Measurements from ENCODE around the gene LANCL2. TPM values are rescaled to one million over a fixed set of nuclear protein-coding genes. Genes with fewer than 3 reads are reported as not detected.

The LANCL2 gene
- total RNA-seq, 1 experiment from 2014 or later = 26.4 TPM

DNA sequence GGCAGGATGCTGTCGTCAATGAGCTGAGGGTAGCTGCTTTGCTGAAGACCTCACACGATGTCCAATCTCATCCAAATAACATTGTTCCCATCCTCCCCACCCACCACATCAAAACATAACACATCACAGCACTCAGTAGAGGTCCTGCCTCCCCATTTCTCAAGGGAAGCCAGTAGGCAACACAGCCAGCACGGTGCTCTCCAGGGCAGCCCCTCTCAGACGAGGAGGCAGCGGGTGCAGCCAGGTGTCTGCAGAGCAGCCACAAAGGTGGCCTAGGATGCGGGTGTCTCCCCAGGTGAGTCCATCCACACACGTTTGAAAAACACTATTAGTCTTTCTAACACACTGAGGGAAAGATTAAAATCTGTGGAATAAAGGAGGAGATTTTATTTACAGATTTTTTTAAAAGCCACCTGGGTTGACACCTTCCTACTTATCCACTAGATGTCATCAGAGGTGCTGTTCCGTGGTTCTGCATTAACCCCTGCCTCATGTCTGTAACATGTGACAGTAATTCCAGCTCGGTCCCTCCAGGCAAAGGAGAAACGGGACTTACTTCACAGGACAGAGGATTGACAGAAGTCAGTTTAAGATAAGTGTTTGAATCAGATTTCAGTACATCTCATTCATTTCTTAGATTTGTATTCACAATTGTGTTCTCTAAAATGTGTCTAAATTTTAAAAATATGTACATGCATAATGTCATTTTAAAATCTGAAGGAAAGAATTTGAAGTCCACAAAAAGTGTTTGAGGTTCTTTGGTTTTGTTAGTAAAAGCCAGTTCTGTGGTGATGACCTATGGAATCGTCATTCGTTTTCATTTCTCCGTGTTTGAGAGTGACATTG, 68.0 kb downstream of the LANCL2 start:
- Histone ChIP-seq H3K27me3 (ENCODE audit: insufficient read depth, low read length) (no peaks in the 10 kb centered on the region), H3K4ac (ENCODE audit: low read depth, low read length) (no peak overlapping the region), H2BK120ac (ENCODE audit: low read depth, low read length, poor library complexity, severe bottlenecking) (no peak overlapping the region), H2BK12ac (ENCODE audit: insufficient read length, low read depth, low read length) (no peak overlapping the region), H3K9ac (ENCODE audit: extremely low read depth, insufficient read length, low read length) (no peak overlapping the region), H2BK5ac (ENCODE audit: insufficient read length, low read length) (no peak overlapping the region), H3K23ac (ENCODE audit: insufficient read length, low read depth, low read length) (no peak overlapping the region), H4K20me1 (ENCODE audit: control insufficient read depth, insufficient read depth, insufficient read length) (no peaks in the 10 kb centered on the region), H3K79me2 (ENCODE audit: insufficient read depth, low read length) (no peaks in the 10 kb centered on the region), H3K9me3 (ENCODE audit: control insufficient read depth, low read depth, low read length) (no peaks in the 10 kb centered on the region), H2AFZ (ENCODE audit: low read length) (no peak overlapping the region), H2BK15ac (ENCODE audit: low read depth, low read length) (no peak overlapping the region), H3K4me2 (ENCODE audit: insufficient read depth, insufficient read length, low read length) (no peak overlapping the region), H3K79me1 (ENCODE audit: insufficient read depth, low read depth, low read length, poor library complexity, severe bottlenecking) (no peaks in the 10 kb centered on the region), H3K27ac (ENCODE audit: insufficient read length, low read depth, low read length) (no peak overlapping the region), H3K14ac (ENCODE audit: insufficient read depth, low read length) (no peak overlapping the region), H3K23me2 (ENCODE audit: insufficient read length, low read depth, low read length, poor library complexity, severe bottlenecking) (no peaks in the 10 kb centered on the region), H4K5ac (ENCODE audit: insufficient read length, low read depth, low read length) (no peak overlapping the region), H4K8ac (replicated peaks; ENCODE audit: insufficient read length, low read depth, low read length) (no peak overlapping the region), H3T11ph (ENCODE audit: low read length) (no peak overlapping the region), H3K4me1 (ENCODE audit: insufficient read depth, low read length) (no peaks in the 10 kb centered on the region), H2AK5ac (ENCODE audit: insufficient read length, low read length) (no peak overlapping the region), H2BK20ac (ENCODE audit: low read depth, low read length, poor library complexity, severe bottlenecking) (no peak overlapping the region), H4K91ac (ENCODE audit: insufficient read length, low read depth, low read length) (no peak overlapping the region), H3K56ac (ENCODE audit: insufficient read length, low read depth, low read length) (no peak overlapping the region), H3K18ac (ENCODE audit: insufficient read length, low read depth, low read length) (no peak overlapping the region)
- WGBS (ENCODE audit: extremely low coverage, insufficient read length, low lambda C conversion rate) = no CpG with 5 or more reads among the region's 13 CpGs
- H3K9me3 Mint-ChIP-seq = no peaks in the 10 kb centered on the region
- H3K36me3 Mint-ChIP-seq (ENCODE audit: insufficient read depth in 1 of 3, low read depth in 3 of 3) = no peaks in the 10 kb centered on the region
- 0 out of 7 replicates have a peak overlapping the region, but pooled peaks of 1 of the 3 experiments have one; percentile 23 for H3K27ac Mint-ChIP-seq
- peaks cover 6 to 7% of the 10 kb centered on the region in 2 experiments; a peak in 3 of 4 replicates for H3K4me1 Mint-ChIP-seq
- no peak overlapping the region for H3K4me3 Mint-ChIP-seq
- DNase-seq = no peak
- TF ChIP-seq, protein P1, sequence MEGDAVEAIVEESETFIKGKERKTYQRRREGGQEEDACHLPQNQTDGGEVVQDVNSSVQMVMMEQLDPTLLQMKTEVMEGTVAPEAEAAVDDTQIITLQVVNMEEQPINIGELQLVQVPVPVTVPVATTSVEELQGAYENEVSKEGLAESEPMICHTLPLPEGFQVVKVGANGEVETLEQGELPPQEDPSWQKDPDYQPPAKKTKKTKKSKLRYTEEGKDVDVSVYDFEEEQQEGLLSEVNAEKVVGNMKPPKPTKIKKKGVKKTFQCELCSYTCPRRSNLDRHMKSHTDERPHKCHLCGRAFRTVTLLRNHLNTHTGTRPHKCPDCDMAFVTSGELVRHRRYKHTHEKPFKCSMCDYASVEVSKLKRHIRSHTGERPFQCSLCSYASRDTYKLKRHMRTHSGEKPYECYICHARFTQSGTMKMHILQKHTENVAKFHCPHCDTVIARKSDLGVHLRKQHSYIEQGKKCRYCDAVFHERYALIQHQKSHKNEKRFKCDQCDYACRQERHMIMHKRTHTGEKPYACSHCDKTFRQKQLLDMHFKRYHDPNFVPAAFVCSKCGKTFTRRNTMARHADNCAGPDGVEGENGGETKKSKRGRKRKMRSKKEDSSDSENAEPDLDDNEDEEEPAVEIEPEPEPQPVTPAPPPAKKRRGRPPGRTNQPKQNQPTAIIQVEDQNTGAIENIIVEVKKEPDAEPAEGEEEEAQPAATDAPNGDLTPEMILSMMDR (conservative IDR thresholded peaks at IDR 0.05) = peak; percentile 69
- no peaks in the 10 kb centered on the region; the same call in 1 of the 2 replicates for H3K27me3 Mint-ChIP-seq (ENCODE audit: low read depth)

Measured in H9 (cell line).